GM19463 (cell line): ENCODE results near the gene SLC13A5.
"Not testable (repeated sequence)": the region's sequence is repeated elsewhere in the genome, so short reads cannot be mapped to it uniquely, and the experiment has no call there.

Source experiments
- ATAC-seq: cut with Tn5 transposase; IDR thresholded peaks from one replicate; pipeline ENCODE4 v1.9.1; 2021; ENCODE audit warnings: mild to moderate bottlenecking, moderate library complexity; ENCODE audit not compliant: unreplicated experiment

Gene SLC13A5

GRCh38 chr17:6711081-6711674, 2.0 kb downstream of the SLC13A5 start:
- ATAC-seq: no peak

GRCh38 chr17:6710317-6710716, 2.9 kb downstream of the SLC13A5 start:
- ATAC-seq: no peak

DNA sequence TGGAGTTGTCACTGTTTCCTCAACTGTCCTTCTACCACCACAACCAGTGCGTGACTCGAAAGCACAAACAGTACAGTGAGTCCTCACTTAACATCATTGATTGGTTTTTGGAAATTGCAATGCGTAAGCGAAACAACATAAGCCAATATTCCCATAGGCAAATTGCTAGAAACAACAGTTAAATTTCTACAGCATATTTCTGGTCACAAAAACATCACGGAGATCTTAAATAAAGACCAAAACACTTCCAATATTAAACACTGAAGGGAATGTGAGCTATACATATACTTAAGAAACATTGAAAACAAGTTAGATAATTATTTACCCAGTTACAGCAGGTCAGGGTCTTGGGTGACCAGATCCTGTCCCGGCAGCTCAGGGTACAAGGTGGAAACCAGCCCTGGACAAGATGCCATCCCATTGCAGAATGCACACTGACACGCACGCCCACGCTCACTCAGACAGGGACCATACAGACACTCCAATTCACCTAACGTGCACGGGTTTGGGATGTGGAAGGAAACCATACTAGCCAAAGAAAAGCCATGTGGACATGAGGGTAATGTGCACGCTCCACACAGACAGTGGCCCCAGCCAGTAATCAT, 4.7 kb downstream of the SLC13A5 start:
- no peak for ATAC-seq

- ATAC-seq: no peak
These were observed 6.2 kb downstream of the SLC13A5 start for GRCh38 chr17:6706996-6707395.

- no peak for ATAC-seq
These were observed 6.7 kb downstream of the SLC13A5 start for GRCh38 chr17:6706499-6706898.

DNA sequence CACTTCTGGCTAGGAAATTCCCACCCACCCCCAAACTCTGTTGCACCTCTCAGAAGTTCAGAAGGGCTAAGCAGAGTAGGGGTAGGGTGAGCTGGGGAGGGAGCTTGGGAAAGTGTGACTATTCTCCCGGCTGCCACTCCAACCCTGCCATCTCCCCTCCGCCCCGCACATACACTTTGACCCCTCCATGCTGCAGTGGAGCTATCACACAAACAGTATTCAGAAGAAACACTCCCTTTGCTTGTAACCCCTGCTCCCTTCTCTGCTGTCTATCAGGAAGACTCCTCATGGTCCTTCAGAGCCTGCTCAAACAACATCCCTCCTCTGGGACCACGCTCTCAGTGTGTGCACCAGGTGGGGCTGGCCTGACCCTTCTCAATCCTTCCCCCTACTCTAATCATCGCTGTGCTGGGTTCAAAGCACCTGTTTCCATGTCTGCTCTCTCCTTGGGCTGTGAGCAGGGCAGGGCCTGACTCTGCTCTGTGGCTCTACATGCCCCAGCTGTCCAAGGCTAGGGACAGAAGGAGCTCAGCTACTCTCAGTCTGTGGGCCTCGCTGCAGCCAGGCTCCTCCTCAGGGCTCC, 8.6 kb downstream of the SLC13A5 start:
- ATAC-seq: no peak

GRCh38 chr17:6703751-6704150, 9.4 kb downstream of the SLC13A5 start:
- ATAC-seq: no peak

GRCh38 chr17:6702567-6703215, 10.5 kb downstream of the SLC13A5 start:
- no peak for ATAC-seq

- ATAC-seq: no peak
These were observed 11.4 kb downstream of the SLC13A5 start for GRCh38 chr17:6701719-6702118.

- ATAC-seq: no peak
These were observed 12.2 kb downstream of the SLC13A5 start for GRCh38 chr17:6700948-6701307.

DNA sequence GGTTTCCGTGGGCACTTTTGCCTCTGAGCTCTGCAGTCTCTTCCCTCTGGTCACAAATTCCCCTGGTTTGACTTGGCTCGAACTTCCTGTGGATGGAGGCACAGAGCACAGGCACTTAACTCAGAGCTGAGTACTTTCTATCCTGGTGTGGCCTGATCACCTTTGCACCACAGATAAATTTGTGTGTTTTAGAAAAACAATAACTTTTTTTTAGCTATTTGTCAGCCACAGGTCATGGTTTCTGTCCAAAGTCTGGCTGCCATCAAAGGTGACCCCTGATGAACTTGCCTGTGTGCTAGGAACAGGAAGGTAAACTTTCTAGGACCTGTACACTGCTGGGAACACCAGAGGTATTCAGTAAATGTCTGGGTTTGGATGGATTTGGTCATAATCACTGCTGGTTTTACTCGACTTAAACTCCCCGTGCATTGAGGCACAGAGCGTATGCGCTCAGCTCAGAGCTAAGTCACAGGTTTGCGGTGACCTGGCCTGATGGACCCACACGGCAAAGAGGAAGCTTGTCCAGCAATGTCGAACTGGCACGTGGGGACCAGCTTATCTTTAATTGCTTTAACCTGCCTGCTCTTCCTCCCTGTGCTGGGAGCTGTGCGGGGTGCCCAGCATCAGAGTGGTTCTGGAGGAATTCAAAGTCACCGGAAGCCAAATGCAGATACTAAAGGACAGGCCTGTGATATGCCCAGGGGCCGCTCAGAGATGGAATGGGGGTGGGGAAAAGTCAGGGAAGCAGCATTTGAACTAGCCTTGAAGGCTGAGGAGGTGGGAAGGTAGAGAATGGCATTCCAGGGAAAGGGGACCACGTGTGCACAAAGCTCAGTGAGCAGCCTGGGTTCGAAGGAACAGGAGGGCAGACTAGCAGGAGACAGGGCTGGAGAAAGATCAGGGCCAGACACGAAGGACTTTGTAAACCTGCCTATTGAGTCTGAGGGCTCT, 12.9 kb downstream of the SLC13A5 start:
- no peak for ATAC-seq

- ATAC-seq: no peak
These were observed 15.2 kb downstream of the SLC13A5 start for GRCh38 chr17:6698004-6698403.

GRCh38 chr17:6696906-6697305, 16.3 kb downstream of the SLC13A5 start:
- ATAC-seq: no peak

- no peak for ATAC-seq
These were observed 17.6 kb downstream of the SLC13A5 start for GRCh38 chr17:6695565-6695964.

DNA sequence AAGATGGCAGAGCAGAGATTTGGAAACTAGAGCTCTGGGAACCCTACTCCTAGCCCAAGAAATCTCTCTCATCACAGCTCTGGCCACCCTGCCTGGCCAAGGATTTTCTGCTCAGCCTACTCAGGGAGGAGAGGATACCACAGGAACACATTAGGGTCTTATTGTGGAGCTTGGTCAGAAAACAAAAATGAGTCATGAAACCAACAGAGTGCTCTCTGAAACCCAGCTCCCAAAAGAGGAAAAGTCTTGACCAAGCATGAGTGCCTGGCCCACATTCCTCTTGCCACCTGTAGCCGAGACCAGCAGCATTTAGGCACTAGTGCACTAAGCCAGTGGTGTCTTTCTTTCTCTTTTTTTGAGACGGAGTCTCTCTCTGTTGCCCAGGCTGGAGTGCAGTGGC, 18.1 kb downstream of the SLC13A5 start:
- no peak for ATAC-seq

GRCh38 chr17:6691958-6692357, 21.2 kb downstream of the SLC13A5 start:
- ATAC-seq: not testable (repeated sequence)

- ATAC-seq: no peak
These were observed 21.6 kb downstream of the SLC13A5 start for GRCh38 chr17:6691546-6691945.

DNA sequence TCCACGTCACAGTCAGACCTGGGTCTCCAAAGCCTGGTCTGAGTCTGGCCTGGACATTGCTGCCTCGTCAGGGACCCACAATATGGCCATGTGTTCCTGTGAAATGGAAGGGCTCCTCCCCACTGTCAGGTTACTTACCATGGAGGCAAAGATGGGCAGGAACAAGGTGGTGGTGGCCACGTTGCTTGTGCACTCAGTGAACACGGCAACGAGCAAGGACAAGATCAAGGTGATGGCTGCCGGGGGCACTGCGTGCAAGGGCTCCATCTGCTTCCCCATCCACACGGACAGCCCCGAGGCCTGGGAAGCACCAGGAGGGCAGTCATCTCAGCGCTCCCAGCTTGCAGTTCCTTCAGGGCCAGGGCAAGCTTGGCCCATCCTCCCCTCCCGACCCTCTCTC, 22.5 kb downstream of the SLC13A5 start:
- ATAC-seq: no peak

GRCh38 chr17:6688944-6689343, 24.2 kb downstream of the SLC13A5 start:
- no peak for ATAC-seq

- no peak for ATAC-seq
These were observed 27.1 kb downstream of the SLC13A5 start for GRCh38 chr17:6686026-6686425.
